Hepatocyte (in vitro differentiated cells): ENCODE data around the gene DGKD. TPM values are rescaled to one million over a fixed set of nuclear protein-coding genes. Genes with fewer than 3 reads are reported as not detected.

Source experiments
- DNase-seq: peaks from one replicate; pipeline ENCODE4 v3.0.0-alpha.2; 2016; ENCODE audit warnings: low spot score
- H2AFZ ChIP-seq: fragments of 200-600 bp; sonication (generic); 2 replicates; pipeline ENCODE4 v1.6.0; 2016; ENCODE audit warnings: antibody characterized with exemption, mild to moderate bottlenecking
- H3K27ac ChIP-seq: fragments of 200-600 bp; sonication (generic); 2 replicates; pipeline ENCODE4 v1.5.1; 2016; ENCODE audit warnings: mild to moderate bottlenecking
- H3K27me3 ChIP-seq: fragments of 200-600 bp; sonication (generic); 2 replicates; pipeline ENCODE4 v1.6.1; 2016
- H3K36me3 ChIP-seq: fragments of 200-600 bp; sonication (generic); replicated peaks from 2 replicates; pipeline ENCODE4 v1.5.1; 2016; ENCODE audit warnings: low read depth; ENCODE audit not compliant: insufficient read depth
- H3K4me1 ChIP-seq: fragments of 200-600 bp; sonication (generic); 2 replicates; pipeline ENCODE4 v1.5.1; 2016; ENCODE audit warnings: mild to moderate bottlenecking, moderate library complexity; ENCODE audit not compliant: insufficient read depth
- H3K4me2 ChIP-seq: fragments of 200-600 bp; sonication (generic); 2 replicates; pipeline ENCODE4 v1.6.0; 2016
- H3K4me3 ChIP-seq: fragments of 200-600 bp; sonication (generic); 2 replicates; pipeline ENCODE4 v1.5.1; 2016; ENCODE audit warnings: mild to moderate bottlenecking
- H3K79me2 ChIP-seq: fragments of 200-600 bp; sonication (generic); 2 replicates; pipeline ENCODE4 v1.6.0; 2017; ENCODE audit warnings: mild to moderate bottlenecking
- H3K9me2 ChIP-seq: fragments of 200-600 bp; sonication (generic); replicated peaks from 2 replicates; pipeline ENCODE4 v1.6.0; 2017; ENCODE audit warnings: mild to moderate bottlenecking; ENCODE audit not compliant: insufficient read depth
- H3K9me3 ChIP-seq: fragments of 200-600 bp; sonication (generic); 2 replicates; pipeline ENCODE4 v1.5.1; 2016; ENCODE audit warnings: low read depth, mild to moderate bottlenecking
- H4K20me1 ChIP-seq: fragments of 200-600 bp; sonication (generic); 2 replicates; pipeline ENCODE4 v1.6.0; 2016; ENCODE audit warnings: mild to moderate bottlenecking; ENCODE audit not compliant: insufficient read depth, poor library complexity, severe bottlenecking
- CTCF ChIP-seq: fragments of 200-600 bp; sonication (generic); IDR thresholded peaks from 2 replicates; pipeline ENCODE4 v1.5.1; 2016; ENCODE audit warnings: antibody characterized with exemption, mild to moderate bottlenecking; ENCODE audit not compliant: poor library complexity
- EZH2 ChIP-seq: fragments of 200-600 bp; sonication (generic); IDR thresholded peaks from 2 replicates; pipeline ENCODE4 v1.6.1; 2016; ENCODE audit warnings: antibody characterized with exemption, mild to moderate bottlenecking, borderline replicate concordance
- EZH2phosphoT487 ChIP-seq: fragments of 200-600 bp; sonication (generic); IDR thresholded peaks from one replicate; pipeline ENCODE4 v1.6.1; 2018; ENCODE audit warnings: antibody characterized with exemption, mild to moderate bottlenecking, low read depth, moderate library complexity; ENCODE audit not compliant: unreplicated experiment, severe bottlenecking
- WGBS: methylation state at CpG from one replicate; pipeline ENCODE4 v1.1.6; 2016; ENCODE audit warnings: low lambda C conversion rate; ENCODE audit errors: missing lambda C conversion rate; 5-methylcytosine and 5-hydroxymethylcytosine counted together
- polyA plus RNA-seq: library from polyadenylated mRNA; unstranded; fragments of >200 nt; fragmentation: Nextera tagmentation; extraction: Ambion mirVana; gene quantifications from 2 replicates; pipeline ENCODE4 v1.2.1, GENCODE V29; 2016
- total RNA-seq: library from RNA; depleted of rRNA; stranded (reverse); fragments of >200 nt; gene quantifications from 2 replicates; pipeline ENCODE4 v1.2.3, GENCODE V29; 2014

DGKD gene
- total and polyA plus RNA-seq, 2 experiments from 2014 or later, result 14.2 to 14.3 TPM

DNA sequence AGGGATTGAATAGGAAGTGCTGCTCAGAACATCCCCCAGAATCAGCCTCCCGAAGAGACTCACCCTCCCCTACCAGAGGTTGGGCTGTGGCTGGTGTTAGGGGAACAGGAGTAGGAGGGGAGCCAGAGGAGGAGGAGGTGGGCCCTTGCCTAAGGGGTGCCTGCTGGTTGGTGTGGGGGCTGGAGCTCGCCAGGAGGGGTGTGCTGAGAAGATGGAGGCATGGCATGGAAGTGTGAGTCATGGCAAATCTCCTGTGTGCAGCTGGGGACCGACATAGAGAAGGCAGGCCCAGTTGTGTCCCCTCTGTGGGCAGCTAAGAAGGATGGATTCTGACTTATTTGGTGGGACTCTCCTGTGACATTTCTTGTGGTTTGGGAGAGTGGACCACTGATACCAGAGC, 73.7 kb downstream of the DGKD start:
- WGBS, result 94% methylated on average over 3 of the region's 3 CpGs
- H3K9me2 ChIP-seq, result no peaks in the 10 kb centered on the region
- H3K4me2 ChIP-seq, result no peak overlapping the region
- H4K20me1 ChIP-seq, result no peaks in the 10 kb centered on the region
- no peak overlapping the region for H3K4me3 ChIP-seq
- peaks cover 36% of the 10 kb centered on the region for H3K79me2 ChIP-seq
- no peak overlapping the region for H3K27ac ChIP-seq
- no peaks in the 10 kb centered on the region for H3K27me3 ChIP-seq
- H3K4me1 ChIP-seq, result peaks cover 16% of the 10 kb centered on the region
- H2AFZ ChIP-seq, result no peak overlapping the region
- DNase-seq, result no peak
- no peaks in the 10 kb centered on the region for H3K36me3 ChIP-seq
- no peak for TF ChIP-seq EZH2phosphoT487
- TF ChIP-seq EZH2, result no peak
- TF ChIP-seq CTCF, result no peak
- H3K9me3 ChIP-seq, result no peaks in the 10 kb centered on the region

GRCh38 chr2:233428438-233428837, 74.1 kb downstream of the DGKD start:
- 98% methylated on average over 7 of the region's 7 CpGs for WGBS
- no peak overlapping the region for H3K4me2 ChIP-seq
- H3K4me3 ChIP-seq, result no peak overlapping the region
- no peak overlapping the region for H3K27ac ChIP-seq
- H3K4me1 ChIP-seq, result peaks cover 13% of the 10 kb centered on the region
- TF ChIP-seq EZH2 (no peak), EZH2phosphoT487 (no peak)
- H3K79me2 ChIP-seq, result peaks cover 36% of the 10 kb centered on the region
- no peaks in the 10 kb centered on the region for H3K36me3 ChIP-seq
- no peaks in the 10 kb centered on the region for H3K9me3 ChIP-seq
- no peaks in the 10 kb centered on the region for H3K27me3 ChIP-seq
- no peaks in the 10 kb centered on the region for H4K20me1 ChIP-seq
- no peak overlapping the region for H2AFZ ChIP-seq
- no peak for DNase-seq
- no peaks in the 10 kb centered on the region for H3K9me2 ChIP-seq

GRCh38 chr2:233429175-233429897, 75.0 kb downstream of the DGKD start:
- Histone ChIP-seq H4K20me1 (no peaks in the 10 kb centered on the region), H3K9me2 (no peaks in the 10 kb centered on the region), H2AFZ (no peak overlapping the region), H3K79me2 (peaks cover 36% of the 10 kb centered on the region), H3K4me1 (peaks cover 4% of the 10 kb centered on the region), H3K4me2 (no peak overlapping the region), H3K9me3 (no peaks in the 10 kb centered on the region), H3K27ac (no peak overlapping the region), H3K4me3 (no peak overlapping the region), H3K36me3 (no peaks in the 10 kb centered on the region), H3K27me3 (no peaks in the 10 kb centered on the region)
- DNase-seq, result no peak
- 88% methylated on average over 20 of the region's 20 CpGs for WGBS
- TF ChIP-seq EZH2, result no peak

GRCh38 chr2:233430081-233430480, 75.8 kb downstream of the DGKD start:
- Histone ChIP-seq H3K27me3 (no peaks in the 10 kb centered on the region), H3K9me3 (no peaks in the 10 kb centered on the region), H3K9me2 (no peaks in the 10 kb centered on the region), H3K79me2 (peaks cover 32% of the 10 kb centered on the region), H3K36me3 (no peaks in the 10 kb centered on the region), H4K20me1 (no peaks in the 10 kb centered on the region), H3K4me1 (no peaks in the 10 kb centered on the region), H2AFZ (no peak overlapping the region), H3K4me3 (no peak overlapping the region), H3K4me2 (no peak overlapping the region), H3K27ac (no peak overlapping the region)
- no peak for DNase-seq
- TF ChIP-seq EZH2phosphoT487, result no peak
- WGBS, result 51% methylated on average over 4 of the region's 4 CpGs

GRCh38 chr2:233430651-233431050, 76.4 kb downstream of the DGKD start:
- no peaks in the 10 kb centered on the region for H3K9me2 ChIP-seq
- H3K4me1 ChIP-seq, result no peaks in the 10 kb centered on the region
- no peak overlapping the region for H3K4me3 ChIP-seq
- H3K27ac ChIP-seq, result no peak overlapping the region
- no peak overlapping the region for H3K4me2 ChIP-seq
- H4K20me1 ChIP-seq, result no peaks in the 10 kb centered on the region
- H2AFZ ChIP-seq, result no peak overlapping the region
- TF ChIP-seq EZH2, result no peak
- TF ChIP-seq CTCF, result no peak
- no peak for TF ChIP-seq EZH2phosphoT487
- WGBS, result 96% methylated on average over 1 of the region's 1 CpG
- H3K27me3 ChIP-seq, result no peaks in the 10 kb centered on the region
- no peak for DNase-seq
- no peaks in the 10 kb centered on the region for H3K9me3 ChIP-seq
- no peaks in the 10 kb centered on the region for H3K36me3 ChIP-seq
- H3K79me2 ChIP-seq, result peaks cover 26% of the 10 kb centered on the region
